GM12873 (cell line): ENCODE results near the gene NFATC1.

ENCODE experiments used
- CTCF ChIP-seq: IDR thresholded peaks from 2 replicates; pipeline ENCODE4 v1.5.1; 2012; ENCODE audit warnings: low read depth, mild to moderate bottlenecking, moderate library complexity, low read length, control low read depth; ENCODE audit not compliant: insufficient read depth; ENCODE audit errors: missing control alignments

NFATC1 gene

GRCh38 chr18:79460481-79461300 lies 65.0 kb downstream of the NFATC1 start:
- no peak for TF ChIP-seq CTCF

GRCh38 chr18:79461627-79462026 lies 65.9 kb downstream of the NFATC1 start:
- no peak for TF ChIP-seq CTCF

DNA sequence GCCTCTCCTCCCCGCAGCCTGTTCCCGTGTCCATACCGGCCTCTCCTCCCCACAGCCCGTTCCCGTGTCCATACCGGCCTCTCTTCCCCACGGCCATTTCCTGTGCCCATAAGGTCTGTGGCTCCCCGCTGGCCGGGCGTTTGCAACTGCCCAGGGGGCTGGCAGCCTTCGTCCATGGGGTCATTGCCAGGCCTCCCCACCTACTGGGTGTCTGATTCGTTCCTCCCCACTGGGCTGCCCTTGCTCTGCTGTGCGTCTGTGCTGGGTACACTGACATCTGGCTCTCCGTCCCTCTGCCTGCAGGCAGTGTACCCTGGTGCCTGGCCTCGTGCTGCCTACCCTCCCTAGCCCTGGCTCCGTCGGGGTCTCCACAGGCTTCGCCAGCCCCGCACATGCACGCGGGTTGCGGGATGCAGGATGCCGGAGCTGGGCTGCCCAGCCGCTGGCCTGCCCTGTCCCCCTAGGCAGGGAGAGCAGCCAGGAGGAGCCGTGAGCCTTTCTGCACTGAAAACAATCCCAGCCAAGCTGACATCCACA lies 67.8 kb downstream of the NFATC1 start:
- TF ChIP-seq CTCF: no peak

GRCh38 chr18:79465392-79465991 lies 69.8 kb downstream of the NFATC1 start:
- TF ChIP-seq CTCF: no peak

- no peak for TF ChIP-seq CTCF
Measured at GRCh38 chr18:79466591-79466990, 70.9 kb downstream of the NFATC1 start.

DNA sequence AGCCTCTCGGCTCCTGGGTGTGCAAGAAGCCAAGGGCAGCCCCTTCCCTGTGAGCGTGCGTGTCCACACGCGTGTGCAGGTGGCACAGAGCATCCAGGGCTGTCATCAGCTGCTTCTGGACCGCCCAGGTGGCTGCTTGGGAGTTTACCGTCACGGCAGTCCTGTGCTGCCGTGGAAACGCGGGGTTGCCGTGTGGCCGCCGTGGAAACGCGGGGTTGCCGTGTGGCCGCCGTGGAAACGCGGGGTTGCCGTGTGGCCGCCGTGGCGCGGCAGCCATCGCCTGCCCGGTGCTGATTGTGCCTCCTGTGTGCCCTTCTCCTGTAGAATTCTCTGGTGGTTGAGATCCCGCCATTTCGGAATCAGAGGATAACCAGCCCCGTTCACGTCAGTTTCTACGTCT lies 71.4 kb downstream of the NFATC1 start:
- no peak for TF ChIP-seq CTCF

DNA sequence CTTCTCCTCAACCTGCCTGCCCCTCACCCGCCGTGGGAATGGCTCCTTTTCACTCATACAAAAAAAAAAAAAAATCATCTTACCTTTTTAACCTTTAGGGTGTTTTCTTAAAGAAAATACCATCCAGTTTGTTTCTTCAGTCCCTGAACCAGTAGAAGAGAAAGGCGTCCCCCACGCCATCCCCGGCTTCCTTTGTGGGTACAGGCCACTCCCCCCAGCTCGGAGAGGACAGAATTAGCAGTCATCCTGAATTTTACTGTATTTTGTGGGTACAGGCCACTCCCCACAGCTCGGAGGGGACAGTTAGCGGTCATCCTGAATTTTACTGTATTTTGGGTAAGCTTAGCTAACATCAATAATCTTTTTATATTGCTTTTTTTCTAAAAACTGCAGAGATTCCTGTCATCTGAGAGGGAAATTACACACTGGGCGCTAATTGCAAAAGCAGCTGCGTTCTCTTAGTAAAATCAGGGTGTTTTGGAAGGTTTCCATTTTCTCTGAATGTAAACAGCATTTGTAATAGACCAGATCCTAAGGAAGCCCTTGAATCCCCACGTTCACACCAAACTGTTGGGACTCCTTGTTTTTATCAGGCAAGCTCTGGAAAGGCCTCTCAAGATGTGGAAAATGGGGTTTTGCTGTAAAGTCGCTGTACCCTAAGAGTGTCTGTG lies 72.5 kb downstream of the NFATC1 start:
- no peak for TF ChIP-seq CTCF
